Activated CD4-positive, alpha-beta T cell treated with anti-CD3 and anti-CD28 coated beads for 36 hours (primary cell): ENCODE measurements around the gene NSUN2. TPM values are rescaled to one million over a fixed set of nuclear protein-coding genes. Genes with fewer than 3 reads are reported as not detected.

Experiments
- ATAC-seq: fragments of 200-7000 bp; cut with Tn5 transposase; one replicate; pipeline ENCODE4 v1.10.0; 2021; ENCODE audit warnings: mild to moderate bottlenecking, moderate library complexity
- CTCF ChIA-PET: fragments of 350-600 bp; sonication (Branson Sonifier 250); formaldehyde crosslinking; loops from one replicate; lab custom pipeline; 2021; ENCODE audit warnings: antibody characterized with exemption; lab: Charles Lee
- POLR2A ChIA-PET: fragments of 350-600 bp; sonication (Branson Sonifier 250); formaldehyde crosslinking; loops from one replicate; lab custom pipeline; 2021; ENCODE audit warnings: antibody characterized with exemption, inconsistent platforms; lab: Charles Lee
- DNase-seq: peaks from one replicate; pipeline ENCODE4 v3.0.0-alpha.2; 2020
- H3K27ac Mint-ChIP-seq: one replicate; pipeline ENCODE4 v1.8.0; 2021; ENCODE audit warnings: mixed read lengths
- H3K27me3 Mint-ChIP-seq: one replicate; pipeline ENCODE4 v1.8.0; 2021; ENCODE audit warnings: mixed read lengths
- H3K36me3 Mint-ChIP-seq: one replicate; pipeline ENCODE4 v1.8.0; 2021; ENCODE audit warnings: low read depth, mixed read lengths
- H3K4me1 Mint-ChIP-seq: one replicate; pipeline ENCODE4 v1.8.0; 2021; ENCODE audit warnings: mixed read lengths
- H3K4me3 Mint-ChIP-seq: one replicate; pipeline ENCODE4 v1.8.0; 2021; ENCODE audit warnings: mild to moderate bottlenecking, moderate library complexity, mixed read lengths
- H3K9me3 Mint-ChIP-seq: one replicate; pipeline ENCODE4 v1.8.0; 2021; ENCODE audit warnings: low read depth, mixed read lengths
- intact Hi-C, 2 experiments: fragments of 100-400 bp; cut with DNase I in 1 of 2; cut with micrococcal nuclease in 1 of 2; formaldehyde crosslinking; loops; one replicate each; pipeline versions ENCODE4 v1.14.2 to v1.15.1; 2022 to 2024; cut with DNase I, micrococcal nuclease
- total RNA-seq, 2 experiments: library from RNA; stranded (reverse); gene quantifications; one replicate each; pipeline ENCODE4 v1.2.3, GENCODE V29; 2021

NSUN2 gene
- total RNA-seq, result 10 to 100 TPM; 91.1 to 97.1 TPM

GRCh38 chr5:6632888-6633468 lies at the start of gene NSUN2, which contains the start of gene SRD5A1:
Gene NSUN2 (minus strand): TSS chr5:6633044. CDS start chr5:6632979, 65 bp downstream.
Gene SRD5A1 (plus strand): TSS chr5:6633440. CDS start chr5:6633577, 137 bp downstream.
- POLR2A ChIA-PET, result interaction anchor here (0.5 to 1.1 kb wide), 5 partner anchors 10 to 255 kb away, joined by 3 to 7 read pairs (median 5); partner anchors contain the start of gene MED10
- CTCF ChIA-PET, result interaction anchor here (1.0 kb wide), 1 partner anchor 79 kb away, joined by 3 read pairs; no protein-coding TSS in a partner anchor
- peak within 1 kb of the TSS; percentile 98 for H3K27ac Mint-ChIP-seq
- H3K27me3 Mint-ChIP-seq, result no peaks in the 10 kb centered on the region
- peak; percentile 96 for DNase-seq
- H3K36me3 Mint-ChIP-seq, result peaks cover 42% of the 10 kb centered on the region
- no peaks in the 10 kb centered on the region for H3K9me3 Mint-ChIP-seq
- ATAC-seq, result peak; percentile 89
- H3K4me3 Mint-ChIP-seq, result peak within 1 kb of the TSS; percentile 99
- intact Hi-C loops, result loop anchor here (1.0 to 5.0 kb wide), 10 partner anchors 80 to 1236 kb away; partner anchors contain the start of genes FASTKD3 (in 2 of the 2), MED10 (in 2 of the 2), MTRR (in 2 of the 2) and TENT4A (in 2 of the 2)
- peaks cover 31% of the 10 kb centered on the region for H3K4me1 Mint-ChIP-seq

DNA sequence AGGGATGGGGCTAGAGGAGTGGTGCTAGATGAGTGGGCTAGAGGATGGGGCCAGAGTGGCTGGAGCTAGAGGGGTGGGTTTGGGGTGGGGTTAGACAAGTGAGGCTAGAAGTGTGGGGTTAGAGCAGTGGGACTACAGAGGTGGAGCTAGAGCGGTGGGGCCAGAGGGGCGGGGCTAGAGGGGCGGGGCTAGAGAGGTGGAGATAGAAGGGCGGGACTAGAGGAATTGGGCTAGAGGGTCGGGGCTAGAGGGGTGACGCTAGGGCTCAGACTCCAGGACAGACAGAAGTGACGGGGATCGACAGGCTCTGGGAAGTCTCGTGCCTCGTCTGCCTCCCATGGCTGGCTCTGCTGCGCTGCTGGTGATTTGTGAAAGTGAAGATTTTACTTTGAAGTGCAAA lies 49.4 kb upstream of the NSUN2 start:
- intact Hi-C loops, result no loop called here
- Mint-ChIP-seq H3K9me3 (no peaks in the 10 kb centered on the region), H3K36me3 (no peaks in the 10 kb centered on the region), H3K4me3 (no peak overlapping the region), H3K27ac (no peak overlapping the region), H3K4me1 (peaks cover under 1% of the 10 kb centered on the region), H3K27me3 (peaks cover 23% of the 10 kb centered on the region)
- DNase-seq (no peak), ATAC-seq (no peak)
- POLR2A ChIA-PET, result no interaction called here
- CTCF ChIA-PET, result interaction anchor here (0.6 kb wide), 1 partner anchor 18 kb away, joined by 3 read pairs; no protein-coding TSS in a partner anchor

DNA sequence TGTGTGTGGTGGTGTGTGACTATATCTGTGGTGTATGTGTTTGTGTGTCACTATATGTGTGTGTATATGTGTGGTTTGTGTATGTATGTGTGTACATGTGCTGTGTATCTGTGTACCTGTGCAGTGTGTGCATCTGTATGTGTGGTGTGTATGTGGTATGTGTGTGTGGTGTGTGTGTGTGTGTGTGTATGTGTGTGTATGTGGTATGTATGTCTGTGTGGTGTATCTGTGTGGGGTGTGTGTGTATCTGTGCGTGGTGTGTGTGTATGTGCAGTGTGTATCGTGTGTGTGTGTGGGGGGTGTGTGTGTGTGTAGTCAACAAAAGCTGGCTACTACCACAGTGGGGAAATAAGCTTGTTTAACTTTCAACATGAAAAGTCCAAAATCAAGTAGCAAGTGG lies 48.8 kb upstream of the NSUN2 start:
- ChIA-PET CTCF (no interaction called here), POLR2A (no interaction called here)
- Mint-ChIP-seq H3K27me3 (peaks cover 23% of the 10 kb centered on the region), H3K36me3 (no peaks in the 10 kb centered on the region), H3K4me3 (no peak overlapping the region), H3K4me1 (no peaks in the 10 kb centered on the region), H3K27ac (no peak overlapping the region), H3K9me3 (no peaks in the 10 kb centered on the region)
- no peak for ATAC-seq
- DNase-seq, result no peak
- intact Hi-C loops, result no loop called here

GRCh38 chr5:6680922-6681321 lies 48.1 kb upstream of the NSUN2 start:
- H3K4me1 Mint-ChIP-seq, result no peaks in the 10 kb centered on the region
- ATAC-seq (no peak), DNase-seq (no peak)
- no peaks in the 10 kb centered on the region for H3K36me3 Mint-ChIP-seq
- POLR2A ChIA-PET, result interaction anchor here (0.6 kb wide), 2 partner anchors 56 to 699 kb away, joined by 4 to 5 read pairs; no protein-coding TSS in a partner anchor
- peaks cover 19% of the 10 kb centered on the region for H3K27me3 Mint-ChIP-seq
- intact Hi-C loops, result no loop called here
- H3K27ac Mint-ChIP-seq, result no peak overlapping the region
- no peak overlapping the region for H3K4me3 Mint-ChIP-seq
- CTCF ChIA-PET, result interaction anchor here (0.8 to 1.5 kb wide), 2 partner anchors 15 kb away, joined by 3 to 6 read pairs; no protein-coding TSS in a partner anchor
- H3K9me3 Mint-ChIP-seq, result no peaks in the 10 kb centered on the region

DNA sequence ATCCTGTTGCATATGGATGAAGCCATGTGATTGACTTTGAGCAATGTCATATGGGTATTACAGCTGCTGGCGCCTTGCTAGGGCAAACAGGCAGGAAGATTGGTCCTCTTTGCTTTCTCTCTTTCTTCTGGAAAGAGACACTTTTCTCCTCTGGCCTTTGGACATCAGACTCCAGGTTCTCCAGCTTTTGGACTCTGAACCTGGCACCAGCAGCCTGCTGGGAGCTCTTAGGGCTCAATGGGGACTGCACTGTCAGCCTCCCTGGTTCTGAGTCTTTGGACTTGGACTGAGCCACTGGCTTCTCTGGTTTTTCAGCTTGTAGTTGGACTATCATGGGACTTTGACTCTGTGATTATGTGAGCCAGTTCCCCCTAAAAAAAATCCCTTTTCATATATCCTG lies 45.5 kb upstream of the NSUN2 start:
- H3K4me3 Mint-ChIP-seq, result no peak overlapping the region
- H3K4me1 Mint-ChIP-seq, result no peaks in the 10 kb centered on the region
- no peaks in the 10 kb centered on the region for H3K36me3 Mint-ChIP-seq
- CTCF ChIA-PET, result interaction anchor here (0.7 kb wide), 1 partner anchor 652 kb away, joined by 3 read pairs; no protein-coding TSS in a partner anchor
- ATAC-seq (no peak), DNase-seq (no peak)
- intact Hi-C loops, result no loop called here
- no peak overlapping the region for H3K27ac Mint-ChIP-seq
- H3K9me3 Mint-ChIP-seq, result no peaks in the 10 kb centered on the region
- H3K27me3 Mint-ChIP-seq, result peaks cover 10% of the 10 kb centered on the region
- POLR2A ChIA-PET, result no interaction called here

DNA sequence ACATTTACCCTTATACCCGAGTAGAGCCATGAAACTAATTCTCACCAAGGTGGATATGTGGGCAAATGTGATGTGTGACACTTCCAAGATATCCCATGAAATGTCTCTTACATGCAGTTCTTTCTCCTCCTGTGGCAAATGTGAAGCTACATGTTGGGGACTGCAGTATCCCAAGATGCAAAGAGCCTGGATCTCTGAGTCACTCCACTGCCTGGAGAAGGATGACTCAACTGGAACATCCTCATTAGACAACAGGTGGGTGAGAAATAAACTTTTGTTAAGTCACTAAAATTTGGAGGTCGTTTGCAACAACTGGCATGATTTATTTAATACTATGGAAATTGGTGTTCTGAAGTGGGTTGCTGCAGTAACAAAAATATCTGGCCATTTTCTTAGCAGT lies 43.9 kb upstream of the NSUN2 start:
- Mint-ChIP-seq H3K36me3 (no peaks in the 10 kb centered on the region), H3K4me3 (no peak overlapping the region), H3K9me3 (no peaks in the 10 kb centered on the region), H3K4me1 (no peaks in the 10 kb centered on the region), H3K27me3 (peaks cover 3% of the 10 kb centered on the region), H3K27ac (no peak overlapping the region)
- ChIA-PET CTCF (no interaction called here), POLR2A (no interaction called here)
- intact Hi-C loops, result no loop called here
- ATAC-seq (no peak), DNase-seq (no peak)

DNA sequence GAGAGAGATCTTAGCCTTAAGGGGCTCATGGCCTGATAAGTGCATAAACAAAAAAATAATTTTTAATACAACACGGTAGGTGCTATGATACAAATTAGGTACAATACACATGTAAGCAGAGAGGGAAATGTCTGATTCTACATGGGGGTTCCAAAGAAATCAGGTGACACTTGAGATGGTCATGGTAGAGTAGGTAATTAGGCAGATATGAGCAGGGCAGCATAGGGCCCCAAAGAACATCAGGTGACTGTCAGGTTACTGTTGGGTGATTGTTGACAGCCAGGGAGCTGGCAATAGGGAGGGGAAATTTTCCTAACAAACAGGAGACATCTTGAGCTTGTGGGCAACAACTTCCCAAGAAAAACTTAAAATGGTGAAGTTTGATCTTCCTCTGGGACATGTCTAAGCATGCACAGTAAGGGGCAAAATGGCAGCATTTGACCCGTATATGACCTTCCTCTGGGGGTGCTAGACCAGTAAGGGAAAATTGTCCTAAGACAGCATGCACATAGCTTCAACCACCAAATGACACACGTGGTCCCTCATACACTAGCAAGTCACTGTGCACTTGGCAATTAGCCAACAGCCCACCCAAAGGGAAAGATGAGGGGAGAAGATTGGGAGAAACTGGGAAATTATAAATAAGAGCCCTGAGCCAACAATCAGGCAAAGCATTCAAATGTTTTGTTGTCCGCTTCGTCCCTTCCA lies 43.1 kb upstream of the NSUN2 start:
- Mint-ChIP-seq H3K4me1 (no peaks in the 10 kb centered on the region), H3K27me3 (no peaks in the 10 kb centered on the region), H3K4me3 (no peak overlapping the region), H3K9me3 (no peaks in the 10 kb centered on the region), H3K36me3 (peaks cover 2% of the 10 kb centered on the region), H3K27ac (no peak overlapping the region)
- ATAC-seq, result no peak
- intact Hi-C loops, result no loop called here
- ChIA-PET CTCF (interaction anchor here (1.2 kb wide), 1 partner anchor 13 kb away, joined by 3 read pairs; no protein-coding TSS in a partner anchor), POLR2A (no interaction called here)
- no peak for DNase-seq

- Mint-ChIP-seq H3K4me3 (no peak overlapping the region), H3K27ac (no peak overlapping the region), H3K27me3 (no peaks in the 10 kb centered on the region), H3K9me3 (no peaks in the 10 kb centered on the region), H3K36me3 (peaks cover 7% of the 10 kb centered on the region), H3K4me1 (no peaks in the 10 kb centered on the region)
- ChIA-PET POLR2A (no interaction called here), CTCF (interaction anchor here (1.2 kb wide), 1 partner anchor 12 kb away, joined by 3 read pairs; no protein-coding TSS in a partner anchor)
- ATAC-seq (no peak), DNase-seq (no peak)
- intact Hi-C loops, result no loop called here
These were observed 42.0 kb upstream of the NSUN2 start for GRCh38 chr5:6674886-6675285.

GRCh38 chr5:6674421-6674820 lies 41.6 kb upstream of the NSUN2 start:
- H3K27ac Mint-ChIP-seq, result no peak overlapping the region
- ATAC-seq, result no peak
- DNase-seq, result no peak
- peaks cover 11% of the 10 kb centered on the region for H3K36me3 Mint-ChIP-seq
- H3K27me3 Mint-ChIP-seq, result no peaks in the 10 kb centered on the region
- intact Hi-C loops, result no loop called here
- ChIA-PET POLR2A (no interaction called here), CTCF (interaction anchor here (1.2 kb wide), 1 partner anchor 11 kb away, joined by 3 read pairs; no protein-coding TSS in a partner anchor)
- no peaks in the 10 kb centered on the region for H3K4me1 Mint-ChIP-seq
- H3K9me3 Mint-ChIP-seq, result no peaks in the 10 kb centered on the region
- no peak overlapping the region for H3K4me3 Mint-ChIP-seq

- DNase-seq, result no peak
- Mint-ChIP-seq H3K4me3 (no peak overlapping the region), H3K27ac (no peak overlapping the region), H3K27me3 (no peaks in the 10 kb centered on the region), H3K36me3 (peaks cover 12% of the 10 kb centered on the region), H3K9me3 (no peaks in the 10 kb centered on the region), H3K4me1 (no peaks in the 10 kb centered on the region)
- ChIA-PET POLR2A (no interaction called here), CTCF (no interaction called here)
- no peak for ATAC-seq
- intact Hi-C loops, result no loop called here
These were observed 41.1 kb upstream of the NSUN2 start for GRCh38 chr5:6673963-6674362.

- H3K27ac Mint-ChIP-seq, result no peak overlapping the region
- POLR2A ChIA-PET, result no interaction called here
These were observed 40.2 kb upstream of the NSUN2 start for GRCh38 chr5:6673031-6673430.

More at GRCh38 chr5:6673031-6673430, 40.2 kb upstream of the NSUN2 start:
- intact Hi-C loops, result no loop called here
- H3K27me3 Mint-ChIP-seq, result no peaks in the 10 kb centered on the region
- no peaks in the 10 kb centered on the region for H3K4me1 Mint-ChIP-seq
- DNase-seq (no peak), ATAC-seq (no peak)
- H3K9me3 Mint-ChIP-seq, result no peaks in the 10 kb centered on the region
- H3K4me3 Mint-ChIP-seq, result no peak overlapping the region
- peaks cover 16% of the 10 kb centered on the region for H3K36me3 Mint-ChIP-seq
- CTCF ChIA-PET, result no interaction called here
